HepG2 (cell line): Measurements from ENCODE around the gene GUK1. TPM values are rescaled to one million over a fixed set of nuclear protein-coding genes. Genes with fewer than 3 reads are reported as not detected.

Experiments
- AHDC1 ChIP-seq: sonication (generic); formaldehyde crosslinking; IDR thresholded peaks from 2 replicates; pipeline ENCODE4 v1.5.1; 2020; ENCODE audit warnings: mild to moderate bottlenecking, missing genetic modification reagents, borderline replicate concordance
- E2F1 ChIP-seq: sonication (generic); formaldehyde crosslinking; IDR thresholded peaks from 2 replicates; pipeline ENCODE4 v1.5.0; 2020; ENCODE audit warnings: missing genetic modification reagents
- ELF3 ChIP-seq: IDR thresholded peaks from 2 replicates; pipeline ENCODE4 v1.6.1; 2016; ENCODE audit warnings: missing genetic modification reagents, missing compliant biosample characterization
- ESRRA ChIP-seq: sonication (generic); formaldehyde crosslinking; IDR thresholded peaks from 2 replicates; pipeline ENCODE4 v1.5.1; 2020; ENCODE audit warnings: mild to moderate bottlenecking, low read depth, missing genetic modification reagents
- FOSL2 ChIP-seq: sonication (generic); formaldehyde crosslinking; IDR thresholded peaks from 2 replicates; pipeline ENCODE4 v1.4.0; 2020; ENCODE audit warnings: missing genetic modification reagents
- IKZF5 ChIP-seq: IDR thresholded peaks from 2 replicates; pipeline ENCODE4 v1.6.1; 2018; ENCODE audit warnings: missing genetic modification reagents, mild to moderate bottlenecking, missing compliant biosample characterization
- IRF1 ChIP-seq: sonication (generic); formaldehyde crosslinking; IDR thresholded peaks from 2 replicates; pipeline ENCODE4 v1.4.0; 2020; ENCODE audit warnings: low read depth, mild to moderate bottlenecking, missing genetic modification reagents
- MAZ ChIP-seq, 2 experiments: sonication (generic) in 1 of 2; formaldehyde crosslinking in 1 of 2; IDR thresholded peaks; 2 replicates each; pipeline versions ENCODE4 v1.5.0 to v1.6.1; 2012 to 2020; ENCODE audit warnings: low read depth in 2 of 2, mild to moderate bottlenecking in 2 of 2, borderline replicate concordance in 1 of 2, improper control_type of control experiment in 1 of 2, low read length in 1 of 2, missing genetic modification reagents in 1 of 2, moderate library complexity in 1 of 2
- MIER3 ChIP-seq: IDR thresholded peaks from 2 replicates; pipeline ENCODE4 v1.6.1; 2016; ENCODE audit warnings: missing compliant biosample characterization, borderline replicate concordance
- MNT ChIP-seq: fragments of 450-650 bp; IDR thresholded peaks from 2 replicates; pipeline ENCODE4 v1.6.1; 2016
- NFYC ChIP-seq: IDR thresholded peaks from 2 replicates; pipeline ENCODE4 v1.6.1; 2016; ENCODE audit warnings: missing genetic modification reagents, missing compliant biosample characterization
- RORA ChIP-seq: sonication (generic); formaldehyde crosslinking; IDR thresholded peaks from 2 replicates; pipeline ENCODE4 v1.5.0; 2020; ENCODE audit warnings: mild to moderate bottlenecking, missing genetic modification reagents, moderate library complexity
- TOE1 ChIP-seq: sonication (generic); formaldehyde crosslinking; IDR thresholded peaks from 2 replicates; pipeline ENCODE4 v1.4.0; 2020; ENCODE audit warnings: mild to moderate bottlenecking, missing genetic modification reagents
- ZNF567 ChIP-seq: sonication (generic); formaldehyde crosslinking; IDR thresholded peaks from 2 replicates; pipeline ENCODE4 v1.8.1; 2023; ENCODE audit warnings: mild to moderate bottlenecking, missing genetic modification reagents, borderline replicate concordance
- ZNF724P ChIP-seq: sonication (generic); formaldehyde crosslinking; IDR thresholded peaks from 2 replicates; pipeline ENCODE4 v1.8.0; 2022; ENCODE audit warnings: missing genetic modification reagents, borderline replicate concordance
- ZNF891 ChIP-seq: sonication (generic); formaldehyde crosslinking; IDR thresholded peaks from 2 replicates; pipeline ENCODE4 v1.5.0; 2020; ENCODE audit warnings: mild to moderate bottlenecking, missing genetic modification reagents
- polyA plus RNA-seq, 8 experiments: library from polyadenylated mRNA; depleted of rRNA in 3 of 8; stranded (reverse) in 7 of 8; unstranded in 1 of 8; fragments of >200 nt; fragmentation: Illumina TruSeq in 4 of 8; extraction: Trizol in 4 of 8; gene quantifications; 2 replicates each; pipeline versions ENCODE4 v1.2.1 to v1.2.3, GENCODE V29; 2011 to 2016; ENCODE audit warnings: low read depth in 4 of 8, missing spikeins in 1 of 8, mixed read lengths in 1 of 8; ENCODE audit not compliant: insufficient read depth in 1 of 8
- total RNA-seq, 5 experiments: library from RNA; depleted of rRNA; stranded (reverse); fragments of >200 nt; fragmentation: Illumina TruSeq; extraction: Trizol; gene quantifications; 2 replicates each; pipeline ENCODE4 v1.2.3, GENCODE V29; 2016; ENCODE audit warnings: low read depth in 1 of 5

Gene GUK1
- total and polyA plus RNA-seq, 2 of the 13 experiments (the other 11 are each of a cell fraction or from before 2014, with no cell fraction given), result 116 to 154 TPM

- no peak for TF ChIP-seq AHDC1 (CRISPR knock-in tag)
- TF ChIP-seq E2F1 (CRISPR knock-in tag), result no peak; the same call in 1 of the 2 replicates
- 0 out of 2 replicates have a peak, but pooled peaks have one; percentile 31 for TF ChIP-seq ZNF724P (CRISPR knock-in tag)
- no peak for TF ChIP-seq IRF1 (CRISPR knock-in tag)
- TF ChIP-seq MIER3 (CRISPR knock-in tag), result 0 out of 2 replicates have a peak, but pooled peaks have one; percentile 62
- TF ChIP-seq FOSL2, result peak; percentile 61; the same call in 1 of the 2 replicates
- TF ChIP-seq MAZ (IDR thresholded peaks at IDR 0.05; ENCODE audit: borderline replicate concordance, low read depth, low read length), result peak; percentile 95
- TF ChIP-seq MAZ (CRISPR knock-in tag; IDR thresholded peaks at IDR 0.05; ENCODE audit: low read depth), result peak; percentile 98
- TF ChIP-seq TOE1 (CRISPR knock-in tag), result no peak
- no peak for TF ChIP-seq ESRRA (CRISPR knock-in tag)
- no peak; the same call in 1 of the 2 replicates for TF ChIP-seq ZNF891 (CRISPR knock-in tag)
- 0 out of 2 replicates have a peak, but pooled peaks have one; percentile 15 for TF ChIP-seq IKZF5 (CRISPR knock-in tag)
- no peak for TF ChIP-seq RORA
- TF ChIP-seq MNT, result peak; percentile 66
- TF ChIP-seq ELF3 (CRISPR knock-in tag), result peak; percentile 77
- no peak for TF ChIP-seq ZNF567 (CRISPR knock-in tag)
- peak; percentile 76 for TF ChIP-seq NFYC (CRISPR knock-in tag)
These were observed 25.5 kb downstream of the GUK1 start, which contains the start of gene IBA57 (continued) for GRCh38 chr1:228165372-228166169.
